HEK293 (cell line): ENCODE measurements around the gene ZNF223.

Experiments used
- SP2 ChIP-seq: fragments of 450-650 bp; formaldehyde crosslinking; IDR thresholded peaks from 2 replicates; pipeline ENCODE4 v1.5.1; 2016; ENCODE audit warnings: missing biosample characterization, missing genetic modification characterization
- ZNF138 ChIP-seq: fragments of 450-650 bp; formaldehyde crosslinking; IDR thresholded peaks from 2 replicates; pipeline ENCODE4 v1.5.1; 2016; ENCODE audit warnings: missing biosample characterization, missing genetic modification characterization, borderline replicate concordance
- ZNF311 ChIP-seq: fragments of 450-650 bp; formaldehyde crosslinking; IDR thresholded peaks from 2 replicates; pipeline ENCODE4 v1.5.1; 2017; ENCODE audit warnings: missing biosample characterization, missing genetic modification characterization, borderline replicate concordance
- ZNF544 ChIP-seq: fragments of 450-650 bp; formaldehyde crosslinking; IDR thresholded peaks from 2 replicates; pipeline ENCODE4 v1.5.0; 2017; ENCODE audit warnings: missing biosample characterization, missing genetic modification characterization
- ZNF621 ChIP-seq: fragments of 450-650 bp; formaldehyde crosslinking; IDR thresholded peaks from 2 replicates; pipeline ENCODE4 v1.5.1; 2017; ENCODE audit warnings: missing biosample characterization, missing genetic modification characterization
- ZNF629 ChIP-seq: fragments of 450-650 bp; formaldehyde crosslinking; IDR thresholded peaks from 2 replicates; pipeline ENCODE4 v1.5.1; 2017; ENCODE audit warnings: missing biosample characterization, missing genetic modification characterization
- ZNF658 ChIP-seq: fragments of 450-650 bp; formaldehyde crosslinking; IDR thresholded peaks from 2 replicates; pipeline ENCODE4; 2016; ENCODE audit warnings: missing biosample characterization, missing genetic modification characterization
- ZNF837 ChIP-seq: fragments of 450-650 bp; formaldehyde crosslinking; IDR thresholded peaks from 2 replicates; pipeline ENCODE4 v1.5.1; 2016; ENCODE audit warnings: missing biosample characterization, missing genetic modification characterization
- TF ChIP-seq, protein P1 (sequence below): fragments of 450-650 bp; formaldehyde crosslinking; IDR thresholded peaks from 2 replicates; pipeline ENCODE4 v1.5.1; 2016; ENCODE audit warnings: missing biosample characterization, missing genetic modification characterization
- TF ChIP-seq, protein P2 (sequence below): fragments of 450-650 bp; formaldehyde crosslinking; IDR thresholded peaks from 2 replicates; pipeline ENCODE4 v1.5.1; 2016; ENCODE audit warnings: missing biosample characterization, missing genetic modification characterization, low read depth
- TF ChIP-seq, protein P3 (sequence below): fragments of 450-650 bp; formaldehyde crosslinking; IDR thresholded peaks from 2 replicates; pipeline ENCODE4 v1.5.1; 2016; ENCODE audit warnings: missing biosample characterization, missing genetic modification characterization

DNA sequence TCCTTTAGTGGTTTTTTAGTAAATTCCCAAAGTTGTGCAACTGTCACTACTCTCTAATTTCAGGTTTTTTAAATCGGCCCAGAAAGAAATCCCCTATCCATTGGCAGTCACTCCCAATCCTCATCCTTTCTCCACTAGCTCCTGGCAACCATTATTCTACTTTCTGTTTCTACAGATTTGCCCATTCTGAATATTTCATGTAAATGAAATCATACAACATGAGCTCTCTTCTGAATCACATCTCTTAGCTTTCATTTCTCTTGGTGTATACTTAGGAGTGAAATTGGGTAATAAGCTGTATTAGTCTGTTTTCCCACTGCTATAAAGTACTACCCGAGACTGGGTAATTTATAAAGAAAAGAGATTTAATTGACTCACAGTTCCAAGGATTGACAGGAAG is 9.7 kb upstream of the ZNF223 start:
- TF ChIP-seq ZNF544 (tag by site-specific recombination) (no peak), ZNF658 (tag by site-specific recombination) (no peak), SP2 (tag by site-specific recombination) (no peak), ZNF138 (tag by site-specific recombination) (no peak), ZNF621 (tag by site-specific recombination) (no peak), ZNF837 (tag by site-specific recombination) (no peak), ZNF311 (no peak), ZNF629 (tag by site-specific recombination) (no peak)
- TF ChIP-seq, protein P1, sequence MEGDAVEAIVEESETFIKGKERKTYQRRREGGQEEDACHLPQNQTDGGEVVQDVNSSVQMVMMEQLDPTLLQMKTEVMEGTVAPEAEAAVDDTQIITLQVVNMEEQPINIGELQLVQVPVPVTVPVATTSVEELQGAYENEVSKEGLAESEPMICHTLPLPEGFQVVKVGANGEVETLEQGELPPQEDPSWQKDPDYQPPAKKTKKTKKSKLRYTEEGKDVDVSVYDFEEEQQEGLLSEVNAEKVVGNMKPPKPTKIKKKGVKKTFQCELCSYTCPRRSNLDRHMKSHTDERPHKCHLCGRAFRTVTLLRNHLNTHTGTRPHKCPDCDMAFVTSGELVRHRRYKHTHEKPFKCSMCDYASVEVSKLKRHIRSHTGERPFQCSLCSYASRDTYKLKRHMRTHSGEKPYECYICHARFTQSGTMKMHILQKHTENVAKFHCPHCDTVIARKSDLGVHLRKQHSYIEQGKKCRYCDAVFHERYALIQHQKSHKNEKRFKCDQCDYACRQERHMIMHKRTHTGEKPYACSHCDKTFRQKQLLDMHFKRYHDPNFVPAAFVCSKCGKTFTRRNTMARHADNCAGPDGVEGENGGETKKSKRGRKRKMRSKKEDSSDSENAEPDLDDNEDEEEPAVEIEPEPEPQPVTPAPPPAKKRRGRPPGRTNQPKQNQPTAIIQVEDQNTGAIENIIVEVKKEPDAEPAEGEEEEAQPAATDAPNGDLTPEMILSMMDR (tag by site-specific recombination): no peak
- TF ChIP-seq, protein P2, sequence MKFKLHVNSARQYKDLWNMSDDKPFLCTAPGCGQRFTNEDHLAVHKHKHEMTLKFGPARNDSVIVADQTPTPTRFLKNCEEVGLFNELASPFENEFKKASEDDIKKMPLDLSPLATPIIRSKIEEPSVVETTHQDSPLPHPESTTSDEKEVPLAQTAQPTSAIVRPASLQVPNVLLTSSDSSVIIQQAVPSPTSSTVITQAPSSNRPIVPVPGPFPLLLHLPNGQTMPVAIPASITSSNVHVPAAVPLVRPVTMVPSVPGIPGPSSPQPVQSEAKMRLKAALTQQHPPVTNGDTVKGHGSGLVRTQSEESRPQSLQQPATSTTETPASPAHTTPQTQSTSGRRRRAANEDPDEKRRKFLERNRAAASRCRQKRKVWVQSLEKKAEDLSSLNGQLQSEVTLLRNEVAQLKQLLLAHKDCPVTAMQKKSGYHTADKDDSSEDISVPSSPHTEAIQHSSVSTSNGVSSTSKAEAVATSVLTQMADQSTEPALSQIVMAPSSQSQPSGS (tag by site-specific recombination): no peak
- TF ChIP-seq, protein P3, sequence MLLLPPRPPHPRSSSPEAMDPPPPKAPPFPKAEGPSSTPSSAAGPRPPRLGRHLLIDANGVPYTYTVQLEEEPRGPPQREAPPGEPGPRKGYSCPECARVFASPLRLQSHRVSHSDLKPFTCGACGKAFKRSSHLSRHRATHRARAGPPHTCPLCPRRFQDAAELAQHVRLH: no peak
